ENCODE measurements around the gene BCDIN3D. TPM values are rescaled to one million over a fixed set of nuclear protein-coding genes. Genes with fewer than 3 reads are reported as not detected.

BCDIN3D gene
- total RNA-seq, 1 donor from 2014 or later: 3.1 TPM

- no peak for FAIRE-seq
- TF ChIP-seq CTCF (IDR thresholded peaks at IDR 0.05; ENCODE audit: insufficient read depth, low read depth, low read length): no peak
- no peak for TF ChIP-seq EZH2 (IDR thresholded peaks at IDR 0.05; ENCODE audit: insufficient read depth, low read length)
- H3K4me1 ChIP-seq (ENCODE audit: insufficient read depth, low read length): peaks cover 16% of the 10 kb centered on the region
- H3K9me3 ChIP-seq (ENCODE audit: insufficient read depth, low read depth, low read length): no peaks in the 10 kb centered on the region
- Mint-ChIP-seq H3K9me3 (ENCODE audit: unreplicated experiment) (no peaks in the 10 kb centered on the region), H3K4me3 (ENCODE audit: unreplicated experiment) (no peak overlapping the region), H3K27me3 (ENCODE audit: low read depth, unreplicated experiment) (no peaks in the 10 kb centered on the region), H3K36me3 (ENCODE audit: low read depth, unreplicated experiment) (peaks cover 28% of the 10 kb centered on the region), H3K27ac (ENCODE audit: unreplicated experiment) (peak overlapping the region; percentile 93), H3K4me1 (ENCODE audit: low read depth, unreplicated experiment) (peaks cover 56% of the 10 kb centered on the region)
- H3K79me2 ChIP-seq (ENCODE audit: insufficient read depth, low read length): peaks cover 72% of the 10 kb centered on the region
- peak; percentile 18 for DNase-seq (ENCODE audit: low read depth)
- H3K36me3 ChIP-seq (ENCODE audit: insufficient read depth, low read length): peaks cover 16% of the 10 kb centered on the region
- no peaks in the 10 kb centered on the region for H3K27me3 ChIP-seq (ENCODE audit: insufficient read depth, low read length)
- H3K9ac ChIP-seq (ENCODE audit: low read length): peak overlapping the region; percentile 19
- peak overlapping the region; percentile 50 for H3K4me2 ChIP-seq (ENCODE audit: low read length)
- no peak overlapping the region for H2AFZ ChIP-seq (ENCODE audit: low read depth, low read length)
- no peak overlapping the region for H3K4me3 ChIP-seq (ENCODE audit: insufficient read depth, low read depth, low read length)
- H4K20me1 ChIP-seq (ENCODE audit: insufficient read depth, low read length): peaks cover 90% of the 10 kb centered on the region
- peak overlapping the region; percentile 18 for H3K27ac ChIP-seq (ENCODE audit: low read depth, low read length)
Measured at GRCh38 chr12:49808686-49809380, 34.1 kb downstream of the BCDIN3D start.

- DNase-seq (ENCODE audit: low read depth): no peak
- FAIRE-seq: no peak
- Histone ChIP-seq H2AFZ (ENCODE audit: low read depth, low read length) (no peak overlapping the region), H3K36me3 (ENCODE audit: insufficient read depth, low read length) (peaks cover 16% of the 10 kb centered on the region), H4K20me1 (ENCODE audit: insufficient read depth, low read length) (peaks cover 94% of the 10 kb centered on the region), H3K4me2 (ENCODE audit: low read length) (no peak overlapping the region), H3K4me3 (ENCODE audit: insufficient read depth, low read depth, low read length) (no peak overlapping the region), H3K27ac (ENCODE audit: low read depth, low read length) (no peak overlapping the region), H3K79me2 (ENCODE audit: insufficient read depth, low read length) (peaks cover 70% of the 10 kb centered on the region), H3K9ac (ENCODE audit: low read length) (no peak overlapping the region), H3K4me1 (ENCODE audit: insufficient read depth, low read length) (peaks cover 16% of the 10 kb centered on the region), H3K27me3 (ENCODE audit: insufficient read depth, low read length) (no peaks in the 10 kb centered on the region), H3K9me3 (ENCODE audit: insufficient read depth, low read depth, low read length) (no peaks in the 10 kb centered on the region)
- H3K9me3 Mint-ChIP-seq (ENCODE audit: unreplicated experiment): no peaks in the 10 kb centered on the region
- peak overlapping the region; percentile 27 for H3K4me3 Mint-ChIP-seq (ENCODE audit: unreplicated experiment)
- peak overlapping the region; percentile 91 for H3K27ac Mint-ChIP-seq (ENCODE audit: unreplicated experiment)
- H3K36me3 Mint-ChIP-seq (ENCODE audit: low read depth, unreplicated experiment): peaks cover 28% of the 10 kb centered on the region
- no peak for TF ChIP-seq CTCF (IDR thresholded peaks at IDR 0.05; ENCODE audit: insufficient read depth, low read depth, low read length)
- no peak for TF ChIP-seq EZH2 (IDR thresholded peaks at IDR 0.05; ENCODE audit: insufficient read depth, low read length)
- peaks cover 56% of the 10 kb centered on the region for H3K4me1 Mint-ChIP-seq (ENCODE audit: low read depth, unreplicated experiment)
- H3K27me3 Mint-ChIP-seq (ENCODE audit: low read depth, unreplicated experiment): no peaks in the 10 kb centered on the region
Measured at GRCh38 chr12:49807991-49808580, 34.8 kb downstream of the BCDIN3D start.

- no peak overlapping the region for H3K27ac ChIP-seq (ENCODE audit: low read depth, low read length)
- H4K20me1 ChIP-seq (ENCODE audit: insufficient read depth, low read length): peaks cover 92% of the 10 kb centered on the region
- TF ChIP-seq CTCF (IDR thresholded peaks at IDR 0.05; ENCODE audit: insufficient read depth, low read depth, low read length) (no peak), EZH2 (IDR thresholded peaks at IDR 0.05; ENCODE audit: insufficient read depth, low read length) (no peak)
- Mint-ChIP-seq H3K4me1 (ENCODE audit: low read depth, unreplicated experiment) (peaks cover 53% of the 10 kb centered on the region), H3K9me3 (ENCODE audit: unreplicated experiment) (no peaks in the 10 kb centered on the region), H3K36me3 (ENCODE audit: low read depth, unreplicated experiment) (peaks cover 25% of the 10 kb centered on the region), H3K4me3 (ENCODE audit: unreplicated experiment) (no peak overlapping the region), H3K27ac (ENCODE audit: unreplicated experiment) (peak overlapping the region; percentile 47), H3K27me3 (ENCODE audit: low read depth, unreplicated experiment) (no peaks in the 10 kb centered on the region)
- DNase-seq (ENCODE audit: low read depth) (no peak), FAIRE-seq (no peak)
- H3K36me3 ChIP-seq (ENCODE audit: insufficient read depth, low read length): peaks cover 22% of the 10 kb centered on the region
- H3K27me3 ChIP-seq (ENCODE audit: insufficient read depth, low read length): no peaks in the 10 kb centered on the region
- no peak overlapping the region for H2AFZ ChIP-seq (ENCODE audit: low read depth, low read length)
- H3K9me3 ChIP-seq (ENCODE audit: insufficient read depth, low read depth, low read length): no peaks in the 10 kb centered on the region
- H3K79me2 ChIP-seq (ENCODE audit: insufficient read depth, low read length): peaks cover 60% of the 10 kb centered on the region
- H3K4me1 ChIP-seq (ENCODE audit: insufficient read depth, low read length): peaks cover 16% of the 10 kb centered on the region
- no peak overlapping the region for H3K4me2 ChIP-seq (ENCODE audit: low read length)
- H3K4me3 ChIP-seq (ENCODE audit: insufficient read depth, low read depth, low read length): no peak overlapping the region
- no peak overlapping the region for H3K9ac ChIP-seq (ENCODE audit: low read length)
Measured at GRCh38 chr12:49806877-49807276, 36.0 kb downstream of the BCDIN3D start.

Measured in astrocyte (in vitro differentiated cells and primary cell).